Vagina (tissue), 2 donors: ENCODE results near the gene SGIP1.

Source experiments
- POLR2A ChIP-seq, 2 donors: fragments of 450-650 bp; IDR thresholded peaks; one replicate each; pipeline ENCODE4 v1.6.1; 2017; ENCODE audit warnings: antibody characterized with exemption in 2 of 2, mild to moderate bottlenecking in 2 of 2, moderate library complexity in 2 of 2
- TF ChIP-seq, protein P1 (sequence below), 3 experiments: fragments of 450-650 bp in 2 of 3; fragments of 200-600 bp in 1 of 3; sonication (generic) in 1 of 3; IDR thresholded peaks; one replicate each; pipeline ENCODE4 v1.5.1; 2017 to 2019; ENCODE audit warnings: antibody characterized with exemption in 3 of 3, mild to moderate bottlenecking in 2 of 3, moderate library complexity in 2 of 3

DNA sequence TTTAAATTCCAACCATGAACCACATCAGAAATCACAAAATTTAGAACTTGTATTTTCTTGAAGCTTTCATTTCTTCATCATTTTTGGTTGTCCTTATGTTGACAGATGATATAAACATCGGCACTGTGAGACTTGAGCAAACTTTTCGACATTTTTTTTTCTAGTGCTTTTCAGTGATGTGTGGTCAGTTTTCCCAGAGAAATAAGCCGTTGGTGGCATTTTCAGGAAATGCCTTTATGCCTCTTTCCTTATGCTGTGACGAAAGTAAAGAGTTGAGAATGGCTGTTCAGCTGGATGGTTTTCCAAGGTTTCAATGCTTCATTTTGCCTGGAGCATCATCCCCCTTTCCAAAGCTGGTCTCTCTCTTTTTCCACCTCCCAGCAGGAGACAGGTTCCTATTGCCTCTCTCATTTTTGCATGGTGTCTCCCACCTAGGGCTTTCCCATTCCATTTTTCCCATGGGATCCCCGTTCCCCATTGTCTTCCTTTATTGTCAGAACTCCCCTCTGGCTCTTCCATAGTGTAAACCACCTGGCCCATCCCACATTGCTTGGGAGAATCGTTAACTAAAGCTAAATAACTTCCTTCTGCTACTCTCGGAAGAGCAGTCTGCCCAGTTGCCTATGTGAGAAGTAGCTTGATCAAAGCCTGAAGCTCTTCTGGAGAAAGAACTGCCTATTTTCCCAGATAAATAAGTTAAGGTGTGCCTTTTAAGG is 156.9 kb downstream of the SGIP1 start:
- TF ChIP-seq, protein P1, sequence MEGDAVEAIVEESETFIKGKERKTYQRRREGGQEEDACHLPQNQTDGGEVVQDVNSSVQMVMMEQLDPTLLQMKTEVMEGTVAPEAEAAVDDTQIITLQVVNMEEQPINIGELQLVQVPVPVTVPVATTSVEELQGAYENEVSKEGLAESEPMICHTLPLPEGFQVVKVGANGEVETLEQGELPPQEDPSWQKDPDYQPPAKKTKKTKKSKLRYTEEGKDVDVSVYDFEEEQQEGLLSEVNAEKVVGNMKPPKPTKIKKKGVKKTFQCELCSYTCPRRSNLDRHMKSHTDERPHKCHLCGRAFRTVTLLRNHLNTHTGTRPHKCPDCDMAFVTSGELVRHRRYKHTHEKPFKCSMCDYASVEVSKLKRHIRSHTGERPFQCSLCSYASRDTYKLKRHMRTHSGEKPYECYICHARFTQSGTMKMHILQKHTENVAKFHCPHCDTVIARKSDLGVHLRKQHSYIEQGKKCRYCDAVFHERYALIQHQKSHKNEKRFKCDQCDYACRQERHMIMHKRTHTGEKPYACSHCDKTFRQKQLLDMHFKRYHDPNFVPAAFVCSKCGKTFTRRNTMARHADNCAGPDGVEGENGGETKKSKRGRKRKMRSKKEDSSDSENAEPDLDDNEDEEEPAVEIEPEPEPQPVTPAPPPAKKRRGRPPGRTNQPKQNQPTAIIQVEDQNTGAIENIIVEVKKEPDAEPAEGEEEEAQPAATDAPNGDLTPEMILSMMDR (IDR thresholded peaks at IDR 0.05) = no peak
- no peak for TF ChIP-seq POLR2A (IDR thresholded peaks at IDR 0.05)
